Measurements from ENCODE around the gene ECI2.

DNA sequence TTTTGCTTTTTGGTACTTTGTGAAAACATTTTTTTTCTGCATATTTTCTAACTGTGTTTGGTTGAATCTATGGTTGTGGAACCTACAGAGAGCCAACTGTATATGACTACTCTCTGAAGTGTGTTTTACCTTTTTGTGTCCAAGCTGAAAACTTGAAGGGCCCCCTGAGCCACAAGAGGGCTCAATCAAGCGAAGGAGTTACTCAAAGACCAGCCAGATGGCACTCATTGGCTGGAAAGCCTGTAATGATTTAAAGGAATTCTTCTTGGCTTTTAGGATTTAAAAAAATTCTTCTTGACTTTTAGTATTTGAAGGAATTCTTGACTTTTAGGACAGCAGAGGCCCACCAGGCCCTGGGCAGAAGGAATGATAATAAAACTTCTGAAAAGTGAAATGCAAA, 27.0 kb upstream of the ECI2 start:
- TF ChIP-seq POLR2A (IDR thresholded peaks at IDR 0.05) (no peak), EP300 (IDR thresholded peaks at IDR 0.05; ENCODE audit: low read depth) (no peak), POLR2AphosphoS5 (IDR thresholded peaks at IDR 0.05) (no peak)
- TF ChIP-seq, protein P1, sequence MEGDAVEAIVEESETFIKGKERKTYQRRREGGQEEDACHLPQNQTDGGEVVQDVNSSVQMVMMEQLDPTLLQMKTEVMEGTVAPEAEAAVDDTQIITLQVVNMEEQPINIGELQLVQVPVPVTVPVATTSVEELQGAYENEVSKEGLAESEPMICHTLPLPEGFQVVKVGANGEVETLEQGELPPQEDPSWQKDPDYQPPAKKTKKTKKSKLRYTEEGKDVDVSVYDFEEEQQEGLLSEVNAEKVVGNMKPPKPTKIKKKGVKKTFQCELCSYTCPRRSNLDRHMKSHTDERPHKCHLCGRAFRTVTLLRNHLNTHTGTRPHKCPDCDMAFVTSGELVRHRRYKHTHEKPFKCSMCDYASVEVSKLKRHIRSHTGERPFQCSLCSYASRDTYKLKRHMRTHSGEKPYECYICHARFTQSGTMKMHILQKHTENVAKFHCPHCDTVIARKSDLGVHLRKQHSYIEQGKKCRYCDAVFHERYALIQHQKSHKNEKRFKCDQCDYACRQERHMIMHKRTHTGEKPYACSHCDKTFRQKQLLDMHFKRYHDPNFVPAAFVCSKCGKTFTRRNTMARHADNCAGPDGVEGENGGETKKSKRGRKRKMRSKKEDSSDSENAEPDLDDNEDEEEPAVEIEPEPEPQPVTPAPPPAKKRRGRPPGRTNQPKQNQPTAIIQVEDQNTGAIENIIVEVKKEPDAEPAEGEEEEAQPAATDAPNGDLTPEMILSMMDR (IDR thresholded peaks at IDR 0.05), result no peak

Data from transverse colon (tissue), 4 donors.